ENCODE results near the gene NOP16.

DNA sequence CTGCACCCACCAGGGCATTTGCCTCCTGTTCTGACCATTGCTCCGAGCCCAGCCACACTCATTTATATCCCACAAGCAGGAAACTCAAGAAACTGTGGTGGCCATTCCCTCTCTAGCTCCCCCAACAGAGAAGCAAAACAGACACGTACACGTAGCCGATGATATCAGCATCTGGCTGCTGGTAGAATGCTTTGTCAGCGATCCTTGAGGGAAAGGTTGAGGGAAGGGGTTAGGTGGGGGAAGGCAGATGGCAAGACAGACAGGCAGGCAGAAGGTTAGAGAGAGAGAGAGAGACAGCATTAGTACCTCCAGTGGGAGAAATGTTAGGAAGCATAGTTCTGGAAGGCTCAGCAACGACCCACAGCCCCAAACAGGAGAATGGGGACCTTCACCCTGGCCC lies 7.9 kb upstream of the NOP16 start:
- TF ChIP-seq, protein P1, sequence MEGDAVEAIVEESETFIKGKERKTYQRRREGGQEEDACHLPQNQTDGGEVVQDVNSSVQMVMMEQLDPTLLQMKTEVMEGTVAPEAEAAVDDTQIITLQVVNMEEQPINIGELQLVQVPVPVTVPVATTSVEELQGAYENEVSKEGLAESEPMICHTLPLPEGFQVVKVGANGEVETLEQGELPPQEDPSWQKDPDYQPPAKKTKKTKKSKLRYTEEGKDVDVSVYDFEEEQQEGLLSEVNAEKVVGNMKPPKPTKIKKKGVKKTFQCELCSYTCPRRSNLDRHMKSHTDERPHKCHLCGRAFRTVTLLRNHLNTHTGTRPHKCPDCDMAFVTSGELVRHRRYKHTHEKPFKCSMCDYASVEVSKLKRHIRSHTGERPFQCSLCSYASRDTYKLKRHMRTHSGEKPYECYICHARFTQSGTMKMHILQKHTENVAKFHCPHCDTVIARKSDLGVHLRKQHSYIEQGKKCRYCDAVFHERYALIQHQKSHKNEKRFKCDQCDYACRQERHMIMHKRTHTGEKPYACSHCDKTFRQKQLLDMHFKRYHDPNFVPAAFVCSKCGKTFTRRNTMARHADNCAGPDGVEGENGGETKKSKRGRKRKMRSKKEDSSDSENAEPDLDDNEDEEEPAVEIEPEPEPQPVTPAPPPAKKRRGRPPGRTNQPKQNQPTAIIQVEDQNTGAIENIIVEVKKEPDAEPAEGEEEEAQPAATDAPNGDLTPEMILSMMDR (IDR thresholded peaks at IDR 0.05; ENCODE audit: poor library complexity) = no peak
- no peak for TF ChIP-seq EZH2 (IDR thresholded peaks at IDR 0.05; ENCODE audit: borderline replicate concordance)
- TF ChIP-seq EZH2phosphoT487 (IDR thresholded peaks at IDR 0.05; ENCODE audit: low read depth, severe bottlenecking, unreplicated experiment) = no peak
